A549 (cell line): ENCODE data around the gene PRMT7. TPM values are rescaled to one million over a fixed set of nuclear protein-coding genes. Genes with fewer than 3 reads are reported as not detected.

Experiments used
- ATAC-seq, 2 experiments: fragments of 200-7000 bp in 1 of 2; fragments of >200 bp in 1 of 2; cut with Nextera tagmentation in 1 of 2; cut with Tn5 transposase in 1 of 2; 3 replicates each; pipeline versions ENCODE4 v1.8.0 to v1.9.1; 2018 to 2020; ENCODE audit warnings: mild to moderate bottlenecking in 1 of 2, moderate library complexity in 1 of 2
- CTCF ChIA-PET: fragments of 300-600 bp; sonication (Branson Sonifier 250); formaldehyde crosslinking; extraction: SDS; loops from one replicate; lab custom pipeline; 2021; ENCODE audit warnings: antibody characterized with exemption, inconsistent platforms; lab: Yijun Ruan, JAX
- POLR2A ChIA-PET: fragments of 350-600 bp; formaldehyde crosslinking; extraction: SDS; loops from one replicate; lab custom pipeline; 2021; ENCODE audit warnings: antibody characterized with exemption, inconsistent platforms; lab: Yijun Ruan, JAX
- DNase-seq, 2 experiments: peaks; one replicate each; pipeline versions ENCODE4 v3.0.0 to v3.0.0-alpha.2; 2011 to 2016; ENCODE audit warnings: low read depth in 1 of 2, low spot score in 1 of 2
- FAIRE-seq: peaks from 2 replicates; lab custom pipeline; 2011; peaks lifted over from hg19 to GRCh38; lab: Jason Lieb, UNC
- H3K27ac ChIP-seq, 2 experiments: fragments of >200 bp; sonication (Bioruptor Twin); formaldehyde crosslinking; 3 replicates each; pipeline ENCODE4 v1.5.1; 2016 to 2017
- H3K4me1 ChIP-seq: fragments of >200 bp; sonication (Bioruptor Twin); formaldehyde crosslinking; 3 replicates; pipeline ENCODE4 v1.6.1; 2016
- H3K4me2 ChIP-seq: fragments of >200 bp; sonication (Bioruptor Twin); formaldehyde crosslinking; 3 replicates; pipeline ENCODE4 v1.6.1; 2016
- H3K4me3 ChIP-seq: fragments of >200 bp; sonication (Bioruptor Twin); formaldehyde crosslinking; 3 replicates; pipeline ENCODE4 v1.5.1; 2016
- H3K9me3 ChIP-seq: fragments of >200 bp; sonication (Bioruptor Twin); formaldehyde crosslinking; 3 replicates; pipeline ENCODE4 v1.6.1; 2016
- BHLHE40 ChIP-seq: IDR thresholded peaks from 2 replicates; pipeline ENCODE4 v1.6.1; 2012; ENCODE audit warnings: low read depth, low read length, inconsistent platforms
- CEBPB ChIP-seq, 2 experiments: fragments of >200 bp in 1 of 2; sonication (Bioruptor Twin) in 1 of 2; formaldehyde crosslinking in 1 of 2; IDR thresholded peaks; 2 replicates each; pipeline ENCODE4 v1.6.1; 2012 to 2016
- CHD2 ChIP-seq: fragments of 150-350 bp; IDR thresholded peaks from 2 replicates; pipeline ENCODE4 v1.6.1; 2014; ENCODE audit warnings: low read length; ENCODE audit not compliant: partially characterized antibody
- CHD4 ChIP-seq: fragments of 200-600 bp; sonication (generic); IDR thresholded peaks from 2 replicates; pipeline ENCODE4 v1.6.1; 2016; ENCODE audit warnings: antibody characterized with exemption, mild to moderate bottlenecking, borderline replicate concordance
- ESRRA ChIP-seq: fragments of 150-350 bp; IDR thresholded peaks from 2 replicates; pipeline ENCODE4 v1.6.1; 2014; ENCODE audit warnings: mild to moderate bottlenecking, low read length, borderline replicate concordance
- HDAC2 ChIP-seq: fragments of 200-600 bp; sonication (generic); IDR thresholded peaks from 2 replicates; pipeline ENCODE4 v1.6.1; 2016
- HOXA7 ChIP-seq: fragments of 250-450 bp; sonication (Bioruptor Pico); IDR thresholded peaks from 2 replicates; pipeline ENCODE4 v1.5.0; 2020; ENCODE audit warnings: mild to moderate bottlenecking, moderate library complexity
- HOXB5 ChIP-seq: fragments of 250-450 bp; sonication (Bioruptor Pico); IDR thresholded peaks from 2 replicates; pipeline ENCODE4 v1.5.0; 2020; ENCODE audit warnings: mild to moderate bottlenecking, moderate library complexity
- JUN ChIP-seq, 2 experiments: fragments of >200 bp; sonication (Bioruptor Twin); formaldehyde crosslinking; IDR thresholded peaks; 2 replicates in 1 of 2; 3 replicates in 1 of 2; pipeline ENCODE4 v1.6.1; 2016 to 2017
- JUNB ChIP-seq: fragments of >200 bp; sonication (Bioruptor Twin); formaldehyde crosslinking; IDR thresholded peaks from 2 replicates; pipeline ENCODE4 v1.6.1; 2016
- MAFK ChIP-seq: fragments of 450-650 bp; IDR thresholded peaks from 2 replicates; pipeline ENCODE4 v1.6.1; 2014; ENCODE audit not compliant: partially characterized antibody
- MYC ChIP-seq: IDR thresholded peaks from 2 replicates; pipeline ENCODE4 v1.6.1; 2012; ENCODE audit warnings: mild to moderate bottlenecking, inconsistent platforms, low read length, improper control_type of control experiment, borderline replicate concordance
- NPAS2 ChIP-seq: fragments of 250-450 bp; sonication (Bioruptor Pico); IDR thresholded peaks from 2 replicates; pipeline ENCODE4 v1.8.0; 2022; ENCODE audit warnings: mild to moderate bottlenecking, moderate library complexity, borderline replicate concordance
- POLR2A ChIP-seq: IDR thresholded peaks from 2 replicates; pipeline ENCODE4 v1.6.1; 2012; ENCODE audit warnings: mild to moderate bottlenecking, low read length
- POLR2AphosphoS2 ChIP-seq: conservative IDR thresholded peaks from 2 replicates; pipeline ENCODE4 v1.6.1; 2012; ENCODE audit warnings: low read length, improper control_type of control experiment, inconsistent platforms
- RCOR1 ChIP-seq: fragments of 150-350 bp; IDR thresholded peaks from 2 replicates; pipeline ENCODE4 v1.6.1; 2014; ENCODE audit warnings: antibody characterized with exemption, low read length, low read depth
- SREBF2 ChIP-seq: fragments of 450-650 bp; IDR thresholded peaks from 2 replicates; pipeline ENCODE4 v1.6.1; 2014; ENCODE audit warnings: mild to moderate bottlenecking, moderate library complexity
- TP53 ChIP-seq: fragments of 250-450 bp; sonication (Bioruptor Pico); IDR thresholded peaks from 2 replicates; pipeline ENCODE4 v1.5.0; 2021; ENCODE audit warnings: mild to moderate bottlenecking, moderate library complexity
- WGBS: methylation state at CpG from one replicate; pipeline ENCODE4 v1.1.6; 2017; ENCODE audit errors: missing lambda C conversion rate; 5-methylcytosine and 5-hydroxymethylcytosine counted together
- polyA plus RNA-seq, 4 experiments: library from polyadenylated mRNA; depleted of rRNA in 3 of 4; stranded (reverse); fragments of >200 nt; fragmentation: RNase III in 1 of 4; extraction: RNeasy Plus Mini Kit Qiagen cat#74134 plus additional on column Dnase treatment in 1 of 4; gene quantifications; 2 replicates in 3 of 4; 3 replicates in 1 of 4; pipeline ENCODE4 v1.2.3, GENCODE V29; 2011 to 2017
- TF ChIP-seq, protein P1 (sequence below): fragments of 150-350 bp; IDR thresholded peaks from 2 replicates; pipeline ENCODE4 v1.6.1; 2014; ENCODE audit warnings: low read depth, mild to moderate bottlenecking, low read length
- TF ChIP-seq, protein P2 (sequence below): fragments of 450-650 bp; IDR thresholded peaks from 2 replicates; pipeline ENCODE4 v1.6.1; 2014; ENCODE audit warnings: antibody characterized with exemption

Gene PRMT7
- polyA plus RNA-seq, 2 of the 4 experiments (the other 2 are of a cell fraction) = 37.1 to 44.7 TPM

DNA sequence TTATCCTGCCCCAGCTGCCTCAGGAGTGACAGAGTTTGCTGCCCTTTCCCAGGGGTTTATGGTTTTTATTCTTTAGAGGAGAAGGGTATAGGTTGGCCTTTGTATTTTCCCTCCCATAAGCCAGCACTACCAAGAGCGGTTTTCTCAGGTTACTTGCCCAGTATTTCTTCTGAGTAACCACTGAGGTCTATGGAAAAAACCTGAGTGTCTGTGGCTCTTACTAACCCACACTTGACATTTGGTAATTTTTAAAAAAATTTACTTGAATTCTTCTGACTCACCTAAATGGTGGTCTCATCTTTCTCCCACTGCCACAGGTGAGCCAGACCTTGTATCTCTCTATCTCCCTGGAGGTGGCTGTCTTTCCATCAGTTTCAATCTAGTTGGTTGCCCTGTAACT lies 40.5 kb upstream of the PRMT7 start:
- FAIRE-seq = no peak
- POLR2A ChIA-PET = no interaction called here
- DNase-seq = no peak
- Histone ChIP-seq H3K4me2 (no peak overlapping the region), H3K4me1 (peaks cover 43% of the 10 kb centered on the region), H3K27ac (no peak overlapping the region), H3K4me3 (no peak overlapping the region)
- ATAC-seq = no peak
- TF ChIP-seq MYC (no peak), SREBF2 (no peak), MAFK (no peak), RCOR1 (no peak), CHD4 (no peak), HOXB5 (no peak), CHD2 (no peak), HDAC2 (no peak), BHLHE40 (no peak), JUN (IDR thresholded peaks at IDR 0.05) (no peak), JUNB (no peak), POLR2A (no peak)
- TF ChIP-seq, protein P1, sequence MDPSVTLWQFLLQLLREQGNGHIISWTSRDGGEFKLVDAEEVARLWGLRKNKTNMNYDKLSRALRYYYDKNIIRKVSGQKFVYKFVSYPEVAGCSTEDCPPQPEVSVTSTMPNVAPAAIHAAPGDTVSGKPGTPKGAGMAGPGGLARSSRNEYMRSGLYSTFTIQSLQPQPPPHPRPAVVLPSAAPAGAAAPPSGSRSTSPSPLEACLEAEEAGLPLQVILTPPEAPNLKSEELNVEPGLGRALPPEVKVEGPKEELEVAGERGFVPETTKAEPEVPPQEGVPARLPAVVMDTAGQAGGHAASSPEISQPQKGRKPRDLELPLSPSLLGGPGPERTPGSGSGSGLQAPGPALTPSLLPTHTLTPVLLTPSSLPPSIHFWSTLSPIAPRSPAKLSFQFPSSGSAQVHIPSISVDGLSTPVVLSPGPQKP = no peak
- TF ChIP-seq, protein P2, sequence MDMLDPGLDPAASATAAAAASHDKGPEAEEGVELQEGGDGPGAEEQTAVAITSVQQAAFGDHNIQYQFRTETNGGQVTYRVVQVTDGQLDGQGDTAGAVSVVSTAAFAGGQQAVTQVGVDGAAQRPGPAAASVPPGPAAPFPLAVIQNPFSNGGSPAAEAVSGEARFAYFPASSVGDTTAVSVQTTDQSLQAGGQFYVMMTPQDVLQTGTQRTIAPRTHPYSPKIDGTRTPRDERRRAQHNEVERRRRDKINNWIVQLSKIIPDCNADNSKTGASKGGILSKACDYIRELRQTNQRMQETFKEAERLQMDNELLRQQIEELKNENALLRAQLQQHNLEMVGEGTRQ = no peak
- TF ChIP-seq, all 56 proteins: peak for 0
- WGBS = 39% methylated on average over 1 of the region's 1 CpG
- H3K9me3 ChIP-seq = no peaks in the 10 kb centered on the region
- CTCF ChIA-PET = interaction anchor here (0.6 to 2.0 kb wide), 4 partner anchors 9 to 436 kb away, joined by 3 to 9 read pairs (median 5); no protein-coding TSS in a partner anchor

- FAIRE-seq (no peak), ATAC-seq (no peak)
Measured at GRCh38 chr16:68272507-68273209, 38.2 kb upstream of the PRMT7 start.

DNA sequence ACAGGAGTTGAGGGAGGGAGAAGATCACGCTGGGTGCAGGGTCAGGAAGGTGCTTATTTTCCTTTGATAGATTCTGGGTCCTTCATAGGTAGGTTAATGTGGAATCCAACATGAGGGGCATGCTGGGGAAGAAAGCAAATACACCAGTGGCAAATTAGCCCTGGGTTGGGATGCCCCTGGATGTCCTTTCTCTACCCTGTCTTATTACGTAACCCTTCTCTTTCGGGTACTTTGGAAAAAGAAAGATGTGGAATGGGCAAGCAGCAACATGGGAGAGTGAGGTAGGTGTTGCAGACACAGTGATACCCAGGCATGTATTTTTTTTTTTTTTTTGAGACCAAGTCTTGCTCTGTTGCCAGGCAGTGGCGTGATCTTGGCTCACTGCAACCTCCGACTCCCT lies 37.4 kb upstream of the PRMT7 start:
- Histone ChIP-seq H3K27ac (no peak overlapping the region), H3K4me2 (no peak overlapping the region), H3K4me3 (no peak overlapping the region), H3K9me3 (no peaks in the 10 kb centered on the region), H3K4me1 (peaks cover 17% of the 10 kb centered on the region)
- FAIRE-seq (no peak), DNase-seq (no peak), ATAC-seq (no peak)
- ChIA-PET CTCF (interaction anchor here (0.9 to 6.9 kb wide), 3 partner anchors 10 to 56 kb away, joined by 3 to 89 read pairs (median 5); partner anchors contain the start of gene SLC7A6), POLR2A (interaction anchor here (1.3 to 1.8 kb wide), 2 partner anchors 9 to 10 kb away, joined by 4 to 9 read pairs; partner anchors contain the start of gene SLC7A6)
- 92% methylated on average over 5 of the region's 5 CpGs for WGBS
- TF ChIP-seq POLR2AphosphoS2 (no peak), CEBPB (IDR thresholded peaks at IDR 0.05) (0 out of 4 replicates have a peak, but pooled peaks of 1 of the 2 experiments have one; percentile 7)

More at GRCh38 chr16:68272507-68273209, 38.2 kb upstream of the PRMT7 start:
- Histone ChIP-seq H3K4me3 (no peak overlapping the region), H3K4me1 (peaks cover 25% of the 10 kb centered on the region), H3K4me2 (no peak overlapping the region), H3K27ac (no peak overlapping the region), H3K9me3 (no peaks in the 10 kb centered on the region)
- DNase-seq = no peak
- TF ChIP-seq NPAS2 (CRISPR knock-in tag) (no peak), ESRRA (no peak), TP53 (CRISPR knock-in tag) (no peak), HOXA7 (CRISPR knock-in tag) (no peak)
- CTCF ChIA-PET = interaction anchor here (0.9 to 6.9 kb wide), 3 partner anchors 10 to 31 kb away, joined by 3 to 89 read pairs (median 3); partner anchors contain the start of gene SLC7A6
- WGBS = 94% methylated on average over 4 of the region's 4 CpGs
- POLR2A ChIA-PET = interaction anchor here (1.8 kb wide), 1 partner anchor 9 kb away, joined by 9 read pairs; the partner anchor contains the start of gene SLC7A6
